ENCODE results near the gene PPP1R9B.

The PPP1R9B gene

DNA sequence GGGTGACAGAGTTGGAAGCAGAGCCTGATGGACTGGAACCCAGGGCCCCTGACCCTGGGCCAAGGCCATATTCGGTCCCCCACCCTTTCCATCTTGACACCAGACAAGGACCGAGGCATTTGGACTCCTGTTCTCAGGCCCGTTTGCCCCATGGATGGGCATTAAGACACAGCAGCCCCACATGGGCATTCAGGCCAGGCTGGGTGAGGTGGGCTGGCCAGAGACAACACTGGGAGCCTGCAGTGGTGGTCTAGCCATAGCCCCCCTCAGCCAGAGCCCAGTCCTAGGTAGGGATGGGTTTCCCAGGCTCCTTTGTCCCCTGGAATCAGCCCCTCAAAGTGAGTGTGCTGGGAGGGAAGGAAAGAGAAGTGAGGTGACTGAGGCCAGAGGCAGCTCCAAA, 53.7 kb downstream of the PPP1R9B start:
- no peak for DNase-seq (ENCODE audit: low read depth, low spot score)
- H3K27ac ChIP-seq, result no peak overlapping the region

DNA sequence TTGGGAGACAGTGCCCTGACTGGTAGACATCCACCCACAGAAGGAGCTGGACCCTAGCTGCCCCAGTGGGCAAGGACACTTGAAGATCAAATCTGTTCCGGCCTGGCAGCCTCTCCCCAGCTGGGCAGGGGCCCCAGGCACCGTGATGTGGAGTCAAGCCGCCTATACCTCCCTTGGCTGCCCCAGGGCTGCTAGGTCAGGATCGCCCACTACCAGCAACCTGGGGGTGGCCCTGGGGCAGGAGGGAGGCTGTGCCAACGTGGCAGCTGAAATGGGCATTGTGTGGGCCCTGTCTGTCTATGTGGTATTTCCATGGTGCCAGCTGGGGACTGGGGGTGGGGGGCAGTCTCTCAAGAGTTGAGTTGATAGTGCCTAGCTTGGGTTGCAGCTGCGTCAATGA, 54.4 kb downstream of the PPP1R9B start:
- H3K27ac ChIP-seq, result no peak overlapping the region

DNA sequence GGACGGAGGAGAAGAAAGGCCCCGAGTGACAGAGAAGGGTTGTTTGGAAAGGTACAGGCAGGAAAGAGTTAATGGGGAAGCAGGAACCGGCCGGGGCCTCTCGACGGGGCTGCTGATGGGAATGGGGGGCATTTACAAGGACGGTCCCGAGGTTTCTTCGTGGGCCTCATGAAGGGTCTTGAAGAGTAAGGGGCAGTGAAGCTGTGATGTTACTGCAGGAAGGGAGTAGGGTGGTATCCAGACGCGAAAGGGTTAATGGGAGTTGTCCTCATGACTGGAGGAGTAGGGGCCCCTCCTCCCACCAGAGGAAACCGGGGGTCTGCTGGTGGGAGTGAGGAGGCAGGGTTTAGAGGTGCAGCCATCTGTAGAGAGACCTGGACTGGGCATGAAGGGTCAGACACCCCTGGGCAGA, 54.8 kb downstream of the PPP1R9B start:
- DNase-seq (ENCODE audit: low read depth, low spot score), result no peak
- no peak overlapping the region for H3K27ac ChIP-seq

More for the DNA sequence above, 54.4 kb downstream of the PPP1R9B start:
- no peak for DNase-seq (ENCODE audit: low read depth, low spot score)

DNA sequence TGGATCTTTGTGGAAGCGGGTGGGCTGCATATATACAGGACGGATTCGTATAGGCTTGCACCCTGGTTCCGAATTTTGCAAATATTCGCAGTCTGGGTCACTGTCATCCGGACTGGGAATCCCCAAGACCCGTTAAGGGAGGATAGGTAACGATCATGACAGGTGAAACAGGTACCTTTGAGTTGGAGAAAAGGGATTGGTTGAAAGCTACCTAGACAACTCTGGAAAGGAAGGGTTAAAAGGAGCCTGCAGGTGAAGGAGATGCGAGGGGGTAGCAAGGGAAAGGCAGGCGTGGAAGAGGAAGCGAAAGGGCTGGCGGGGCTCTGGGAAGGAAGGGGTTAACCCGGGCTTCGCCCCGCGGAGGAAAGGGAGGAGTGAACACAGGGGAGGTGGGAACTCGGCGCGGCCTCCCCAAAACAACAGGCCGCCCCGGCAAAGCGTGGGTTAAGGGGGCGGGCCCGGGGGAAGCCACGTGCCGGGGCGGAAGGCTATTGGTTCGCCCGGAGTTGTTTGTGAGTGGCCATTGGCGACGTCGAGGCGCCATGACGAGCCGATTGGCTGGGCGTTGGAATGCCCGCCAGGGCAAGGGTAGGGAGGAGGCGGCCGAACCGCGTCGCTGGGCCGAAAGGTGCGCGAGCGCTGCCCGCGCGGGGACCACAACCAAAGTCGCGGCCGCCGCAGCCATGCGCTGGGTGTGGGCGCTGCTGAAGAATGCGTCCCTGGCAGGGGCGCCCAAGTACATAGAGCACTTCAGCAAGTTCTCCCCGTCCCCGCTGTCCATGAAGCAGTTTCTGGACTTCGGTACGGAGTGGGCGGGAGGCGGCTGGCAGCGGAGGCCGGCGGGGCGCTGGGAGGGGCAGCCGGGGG, 55.5 kb downstream of the PPP1R9B start, which contains the start of gene PDK2:
Gene PDK2 (plus strand): TSS at position 599 of the 867 bp plus-strand sequence. CDS start 85 bp downstream, at position 684.
- peak; percentile 65 for DNase-seq (ENCODE audit: low read depth, low spot score)
- H3K27ac ChIP-seq, result peak within 1 kb of the TSS; percentile 45

DNA sequence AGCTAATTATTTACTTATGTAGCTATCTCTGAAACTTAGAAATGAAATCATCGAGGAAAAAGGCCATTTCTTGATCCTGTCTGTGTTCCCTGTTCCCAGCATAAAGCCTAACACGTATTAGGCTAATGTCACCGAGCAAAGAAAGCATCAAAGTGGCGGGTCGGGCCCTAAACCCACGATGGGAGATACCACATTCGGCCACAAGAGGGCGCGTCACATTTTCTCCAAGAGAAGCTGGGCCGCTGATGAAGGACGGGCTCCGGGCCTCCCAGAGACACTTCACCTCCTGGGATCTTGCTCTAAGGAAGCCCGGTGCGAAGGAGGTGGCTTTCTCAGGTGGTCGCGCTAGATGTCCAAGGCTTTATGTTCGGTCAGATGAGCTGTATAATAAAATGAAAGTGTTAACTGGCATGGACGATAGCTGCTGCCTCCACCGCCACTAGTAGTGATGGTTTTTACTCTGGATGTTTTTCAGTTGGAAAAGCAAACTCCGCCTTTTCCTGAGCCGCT, 56.2 kb downstream of the PPP1R9B start:
- H3K27ac ChIP-seq, result peak overlapping the region; percentile 45
- DNase-seq (ENCODE audit: low read depth, low spot score), result no peak

DNA sequence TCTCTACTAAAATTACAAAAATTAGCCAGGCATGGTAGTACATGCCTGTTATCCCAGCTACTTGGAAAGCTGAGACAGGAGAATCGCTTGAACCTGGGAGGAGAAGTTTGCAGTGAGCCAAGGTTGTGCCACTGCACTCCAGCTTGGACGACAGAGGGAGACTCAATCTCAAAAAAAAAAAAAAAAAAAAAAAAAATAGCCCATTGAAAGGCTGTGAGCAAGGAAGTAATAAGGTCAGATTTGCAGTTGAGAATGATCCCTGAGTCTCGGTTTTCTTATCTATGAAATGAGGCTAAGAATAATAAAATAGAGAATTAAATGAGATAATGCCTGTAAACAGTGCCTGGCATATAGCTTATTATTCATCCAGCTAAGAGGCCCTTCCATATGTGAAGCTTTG, 56.7 kb downstream of the PPP1R9B start:
- DNase-seq (ENCODE audit: low read depth, low spot score), result no peak
- H3K27ac ChIP-seq, result peak overlapping the region; percentile 45

DNA sequence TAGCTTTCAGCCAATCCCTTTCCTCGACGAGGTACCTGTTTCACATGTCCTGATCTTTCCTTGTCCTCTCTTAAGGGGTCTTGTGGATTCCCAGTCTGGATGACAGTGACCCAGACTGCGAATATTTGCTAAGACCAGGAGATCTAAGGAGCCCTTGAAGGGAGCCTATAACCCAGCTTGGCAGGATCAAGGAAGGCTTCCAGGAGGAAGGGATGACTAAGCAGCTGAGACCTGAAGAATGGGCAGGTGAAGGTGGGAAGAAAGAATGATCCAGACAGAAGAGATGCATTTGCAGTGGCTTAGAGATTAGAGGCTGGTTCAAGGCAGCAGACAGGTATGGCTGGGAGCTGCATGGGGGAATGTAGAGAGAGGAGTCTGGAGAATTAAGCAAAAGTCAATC, 57.2 kb downstream of the PPP1R9B start:
- peak overlapping the region; percentile 45 for H3K27ac ChIP-seq
- DNase-seq (ENCODE audit: low read depth, low spot score), result no peak

DNA sequence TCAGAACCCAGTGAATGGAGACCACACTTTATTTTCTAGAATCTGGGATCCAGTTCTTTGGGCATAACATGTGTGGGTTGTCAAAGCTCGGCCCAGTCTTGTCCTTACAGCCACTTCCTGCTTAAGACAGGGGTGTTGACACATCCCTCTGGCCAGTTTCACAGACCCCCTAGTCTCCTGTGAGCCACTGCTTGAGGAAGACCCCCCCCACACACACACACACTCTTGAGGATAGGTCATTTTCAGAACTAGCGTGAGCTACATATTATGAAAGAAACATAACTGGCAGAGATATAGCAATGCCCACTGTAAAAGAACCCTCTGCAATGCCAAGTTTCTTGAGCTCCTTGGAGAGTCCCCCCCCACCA, 58.6 kb downstream of the PPP1R9B start:
- H3K27ac ChIP-seq, result peak overlapping the region; percentile 45
- no peak for DNase-seq (ENCODE audit: low read depth, low spot score)

DNA sequence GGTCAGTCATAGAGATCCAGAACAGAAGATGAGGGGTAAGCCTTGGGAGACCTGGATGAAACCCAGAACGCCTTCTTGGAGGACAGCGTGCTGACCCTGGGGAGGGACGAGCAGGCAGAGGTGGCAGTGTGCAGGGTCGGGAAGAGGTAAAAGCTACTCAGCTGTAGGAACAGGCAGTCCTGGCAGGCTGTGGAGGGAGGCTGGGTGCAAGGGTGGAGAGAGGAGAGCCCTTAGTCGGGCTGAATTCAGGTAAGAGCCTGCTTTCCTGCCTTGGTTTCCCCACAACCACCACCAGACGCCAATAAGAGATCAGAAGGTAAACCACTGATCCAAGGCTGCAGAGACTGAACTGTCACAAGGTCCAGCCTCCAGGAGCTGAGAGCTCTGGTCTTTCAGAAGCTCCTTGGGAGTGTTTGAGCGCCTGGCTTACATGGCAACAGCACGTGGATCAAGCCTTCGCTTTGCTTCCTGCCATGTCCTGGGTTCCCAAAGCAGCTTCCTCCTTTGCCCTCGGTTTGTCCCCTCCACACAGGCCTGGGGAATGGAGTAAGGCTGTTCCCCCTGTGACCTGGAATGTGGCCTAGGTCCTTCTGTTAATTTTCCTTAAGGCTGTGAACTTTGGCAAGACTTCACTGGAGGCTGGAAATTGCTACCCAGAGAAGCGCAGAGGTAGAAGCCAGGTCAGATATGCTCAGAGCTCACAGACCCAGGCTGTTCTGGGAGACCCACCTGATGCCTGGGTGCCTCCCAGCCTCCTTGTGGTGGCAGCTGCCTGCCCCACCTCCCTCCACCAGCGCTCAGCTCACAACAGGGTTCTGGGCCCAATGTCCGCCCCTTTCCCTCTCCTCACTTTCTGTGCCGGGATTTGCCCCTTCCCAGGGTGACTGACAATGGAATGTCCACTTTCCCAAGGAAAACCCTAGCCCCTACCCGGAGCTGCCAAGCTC, 59.2 kb downstream of the PPP1R9B start:
- H3K27ac ChIP-seq, result peak overlapping the region; percentile 45
- DNase-seq (ENCODE audit: low read depth, low spot score), result no peak

DNA sequence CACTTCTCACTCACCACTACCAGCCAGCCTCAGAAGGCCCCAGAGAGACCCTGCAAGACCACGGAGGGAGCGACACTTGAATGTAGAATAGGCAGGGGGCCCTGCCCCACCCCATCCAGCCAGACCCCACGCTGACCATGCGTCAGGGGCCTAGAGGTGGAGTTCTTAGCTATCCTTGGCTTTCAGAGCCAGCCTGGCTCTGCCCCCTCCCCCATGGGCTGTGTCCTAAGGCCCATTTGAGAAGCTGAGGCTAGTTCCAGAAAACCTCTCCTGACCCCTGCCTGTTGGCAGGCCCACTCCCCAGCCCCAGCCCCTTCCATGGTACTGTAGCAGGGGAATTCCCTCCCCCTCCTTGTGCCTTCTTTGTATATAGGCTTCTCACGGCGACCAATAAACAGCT, 60.4 kb downstream of the PPP1R9B start:
- H3K27ac ChIP-seq, result peak overlapping the region; percentile 2
- DNase-seq (ENCODE audit: low read depth, low spot score), result no peak

DNA sequence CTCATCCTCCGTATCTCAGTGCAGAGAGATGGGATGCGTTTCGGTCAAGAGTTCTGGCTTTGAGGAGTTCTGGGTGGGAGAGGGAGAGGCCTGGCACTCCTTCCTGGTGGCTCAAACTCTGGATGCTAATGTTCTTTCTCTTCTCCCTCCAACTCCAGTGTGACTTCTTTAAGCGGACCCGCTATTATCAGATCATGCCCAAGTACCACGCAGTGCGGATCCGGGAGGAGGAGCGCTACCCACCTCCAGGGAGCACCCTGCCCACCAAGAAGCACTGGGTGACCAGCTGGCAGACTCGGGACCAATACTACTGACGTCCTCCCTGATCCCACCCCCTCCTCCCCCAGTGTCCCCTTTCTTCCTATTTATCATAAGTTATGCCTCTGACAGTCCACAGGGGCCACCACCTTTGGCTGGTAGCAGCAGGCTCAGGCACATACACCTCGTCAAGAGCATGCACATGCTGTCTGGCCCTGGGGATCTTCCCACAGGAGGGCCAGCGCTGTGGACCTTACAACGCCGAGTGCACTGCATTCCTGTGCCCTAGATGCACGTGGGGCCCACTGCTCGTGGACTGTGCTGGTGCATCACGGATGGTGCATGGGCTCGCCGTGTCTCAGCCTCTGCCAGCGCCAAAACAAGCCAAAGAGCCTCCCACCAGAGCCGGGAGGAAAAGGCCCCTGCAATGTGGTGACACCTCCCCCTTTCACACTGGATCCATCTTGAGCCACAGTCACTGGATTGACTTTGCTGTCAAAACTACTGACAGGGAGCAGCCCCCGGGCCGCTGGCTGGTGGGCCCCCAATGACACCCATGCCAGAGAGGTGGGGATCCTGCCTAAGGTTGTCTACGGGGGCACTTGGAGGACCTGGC, 61.3 kb downstream of the PPP1R9B start:
- no peak for DNase-seq (ENCODE audit: low read depth, low spot score)
- no peak overlapping the region for H3K27ac ChIP-seq

DNA sequence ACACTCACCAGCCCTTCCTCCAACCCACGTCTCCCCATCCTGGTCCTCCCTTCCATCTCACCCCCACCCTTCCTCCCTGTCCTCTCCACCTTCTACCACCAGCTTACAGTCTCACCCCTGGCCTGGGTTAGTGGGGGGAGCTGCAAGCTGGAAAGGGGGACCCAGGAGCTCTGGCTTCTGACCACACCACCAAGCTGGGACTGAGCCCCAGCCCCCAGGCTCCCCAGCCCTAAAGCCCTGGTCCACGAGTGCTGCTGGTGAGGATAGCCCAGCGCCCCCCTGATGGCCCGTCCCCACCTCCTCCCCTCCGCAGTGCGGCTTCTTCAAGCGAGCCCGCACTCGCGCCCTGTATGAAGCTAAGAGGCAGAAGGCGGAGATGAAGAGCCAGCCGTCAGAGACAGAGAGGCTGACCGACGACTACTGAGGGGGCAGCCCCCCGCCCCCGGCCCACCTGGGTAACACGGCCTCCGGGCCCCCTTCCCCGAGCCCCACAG, 62.5 kb downstream of the PPP1R9B start:
- no peak for DNase-seq (ENCODE audit: low read depth, low spot score)
- H3K27ac ChIP-seq, result peak overlapping the region; percentile 1

DNA sequence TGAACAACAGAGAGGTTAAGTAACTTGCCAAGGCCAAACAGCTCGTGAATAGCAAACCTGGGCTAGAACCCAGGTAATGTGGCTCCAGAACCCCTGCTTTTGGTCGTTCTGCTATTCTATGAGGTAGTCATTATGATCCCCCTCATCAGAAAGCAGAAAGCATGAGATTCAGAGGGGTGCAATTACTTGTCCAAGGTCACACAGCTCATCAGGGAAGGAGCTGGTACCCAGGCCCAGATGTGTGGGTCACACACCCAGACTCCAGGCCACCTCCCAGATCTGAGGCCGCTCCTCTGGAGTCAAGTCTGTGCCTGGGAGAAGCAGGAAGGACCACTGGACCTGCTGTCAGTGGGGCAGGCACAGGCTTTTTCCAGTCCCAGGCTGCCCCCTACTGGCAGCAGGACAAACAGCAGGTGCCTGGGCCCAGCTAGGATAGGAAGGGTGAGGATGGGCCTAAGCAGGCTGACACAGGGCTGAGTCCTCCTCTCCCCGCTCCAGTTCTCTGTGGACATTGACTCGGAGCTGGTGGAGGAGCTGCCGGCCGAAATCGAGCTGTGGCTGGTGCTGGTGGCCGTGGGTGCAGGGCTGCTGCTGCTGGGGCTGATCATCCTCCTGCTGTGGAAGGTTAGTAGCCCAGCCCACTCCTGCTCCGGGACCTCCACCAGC, 63.1 kb downstream of the PPP1R9B start:
- no peak for DNase-seq (ENCODE audit: low read depth, low spot score)
- H3K27ac ChIP-seq, result peak overlapping the region; percentile 1
